Prostate gland (tissue), 2 donors: ENCODE measurements around the gene MOGAT1. TPM values are rescaled to one million over a fixed set of nuclear protein-coding genes. Genes with fewer than 3 reads are reported as not detected.
A peak's percentile ranks its signal among the peaks of the same experiment; 100 is the strongest.

Experiments used
- DNase-seq: peaks from one replicate; pipeline ENCODE4 v3.0.0-alpha.2; 2019; ENCODE audit warnings: low spot score
- H3K27ac ChIP-seq, 2 donors: fragments of 200-600 bp; sonication (generic); 2 replicates each; pipeline ENCODE4 v1.5.1; 2017 to 2019
- H3K27me3 ChIP-seq: fragments of 200-600 bp; sonication (generic); replicated peaks from 2 replicates; pipeline ENCODE4 v1.5.1; 2019; ENCODE audit not compliant: insufficient read depth
- H3K36me3 ChIP-seq, 2 donors: fragments of 200-600 bp; sonication (generic); 1 replicate in 1 of 2; 2 replicates in 1 of 2; pipeline versions ENCODE4 v1.5.1 to v1.8.1; 2017 to 2019
- H3K4me1 ChIP-seq: fragments of 200-600 bp; sonication (generic); replicated peaks from 2 replicates; pipeline ENCODE4 v1.5.1; 2019
- H3K4me3 ChIP-seq, 2 donors: fragments of 200-600 bp; sonication (generic); 2 replicates each; pipeline ENCODE4 v1.5.1; 2017 to 2019
- H3K9me3 ChIP-seq: fragments of 200-600 bp; sonication (generic); 2 replicates; pipeline ENCODE4 v1.5.1; 2017
- POLR2A ChIP-seq: fragments of 450-650 bp; IDR thresholded peaks from one replicate; pipeline ENCODE4 v1.6.1; 2016; ENCODE audit warnings: antibody characterized with exemption, mild to moderate bottlenecking
- POLR2AphosphoS5 ChIP-seq: sonication (generic); formaldehyde crosslinking; IDR thresholded peaks from one replicate; pipeline ENCODE4 v1.6.1; 2017; ENCODE audit warnings: antibody characterized with exemption
- WGBS: methylation state at CpG from one replicate; pipeline ENCODE4 v1.1.5; 2018; 5-methylcytosine and 5-hydroxymethylcytosine counted together
- intact Hi-C: fragments of 100-400 bp; cut with DNase I; formaldehyde crosslinking; loops from one replicate; pipeline ENCODE4 v1.14.2; 2022
- total RNA-seq, 2 donors: library from RNA; depleted of rRNA; stranded (reverse); fragments of >200 nt; gene quantifications; one replicate each; pipeline ENCODE4 v1.1.0, GENCODE V29; 2016
- TF ChIP-seq, protein P1 (sequence below), 4 experiments: fragments of 200-600 bp in 2 of 4; fragments of 450-650 bp in 2 of 4; sonication (generic) in 2 of 4; IDR thresholded peaks; 1 replicate in 3 of 4; 2 replicates in 1 of 4; pipeline ENCODE4 v1.5.1; 2016 to 2019; ENCODE audit warnings: antibody characterized with exemption in 4 of 4, mild to moderate bottlenecking in 2 of 4, moderate library complexity in 2 of 4

The MOGAT1 gene
- total RNA-seq, 2 donors from 2014 or later = not detected

DNA sequence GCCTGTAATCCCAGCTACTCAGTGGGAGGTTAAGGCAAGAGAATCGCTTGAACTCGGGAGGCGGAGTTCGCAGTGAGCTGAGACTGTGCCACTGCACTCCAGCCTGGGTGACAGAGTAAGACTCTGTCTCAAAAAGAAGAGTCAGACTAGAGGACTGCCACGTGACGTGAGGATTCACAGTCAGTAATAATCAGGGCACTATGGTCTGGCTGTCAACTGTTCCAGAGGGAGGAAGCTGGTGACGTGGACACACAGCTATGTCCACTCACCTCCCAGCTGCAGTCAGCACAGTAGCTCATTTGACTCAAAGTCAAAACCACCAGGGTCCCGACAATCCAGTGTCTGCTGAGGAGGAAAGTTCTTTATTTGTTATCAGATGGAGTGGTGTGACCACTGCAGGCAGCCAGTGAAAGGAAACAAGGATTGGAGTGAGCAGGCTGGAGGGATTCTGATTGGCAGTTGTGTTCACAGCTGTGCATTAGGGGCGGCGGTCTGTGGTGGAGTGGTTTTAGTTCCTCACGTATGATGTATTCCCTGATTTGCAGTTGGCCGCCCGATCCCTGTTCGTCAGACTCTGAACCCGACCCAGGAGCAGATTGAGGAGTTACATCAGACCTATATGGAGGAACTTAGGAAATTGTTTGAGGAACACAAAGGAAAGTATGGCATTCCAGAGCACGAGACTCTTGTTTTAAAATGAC lies 37.9 kb downstream of the MOGAT1 start:
- Histone ChIP-seq H3K36me3 (no peaks in the 10 kb centered on the region), H3K27me3 (no peaks in the 10 kb centered on the region), H3K27ac (peak overlapping the region in 1 of 2 donors; percentile 0), H3K9me3 (no peaks in the 10 kb centered on the region), H3K4me3 (no peak overlapping the region), H3K4me1 (no peaks in the 10 kb centered on the region)
- no peak for TF ChIP-seq POLR2A
- TF ChIP-seq, protein P1, sequence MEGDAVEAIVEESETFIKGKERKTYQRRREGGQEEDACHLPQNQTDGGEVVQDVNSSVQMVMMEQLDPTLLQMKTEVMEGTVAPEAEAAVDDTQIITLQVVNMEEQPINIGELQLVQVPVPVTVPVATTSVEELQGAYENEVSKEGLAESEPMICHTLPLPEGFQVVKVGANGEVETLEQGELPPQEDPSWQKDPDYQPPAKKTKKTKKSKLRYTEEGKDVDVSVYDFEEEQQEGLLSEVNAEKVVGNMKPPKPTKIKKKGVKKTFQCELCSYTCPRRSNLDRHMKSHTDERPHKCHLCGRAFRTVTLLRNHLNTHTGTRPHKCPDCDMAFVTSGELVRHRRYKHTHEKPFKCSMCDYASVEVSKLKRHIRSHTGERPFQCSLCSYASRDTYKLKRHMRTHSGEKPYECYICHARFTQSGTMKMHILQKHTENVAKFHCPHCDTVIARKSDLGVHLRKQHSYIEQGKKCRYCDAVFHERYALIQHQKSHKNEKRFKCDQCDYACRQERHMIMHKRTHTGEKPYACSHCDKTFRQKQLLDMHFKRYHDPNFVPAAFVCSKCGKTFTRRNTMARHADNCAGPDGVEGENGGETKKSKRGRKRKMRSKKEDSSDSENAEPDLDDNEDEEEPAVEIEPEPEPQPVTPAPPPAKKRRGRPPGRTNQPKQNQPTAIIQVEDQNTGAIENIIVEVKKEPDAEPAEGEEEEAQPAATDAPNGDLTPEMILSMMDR (IDR thresholded peaks at IDR 0.05) = no peak
- TF ChIP-seq POLR2AphosphoS5 = no peak
- no peak for DNase-seq
- intact Hi-C loops = loop anchor here (10.0 kb wide), 1 partner anchor 85 kb away; no protein-coding TSS in a partner anchor
- 63% methylated on average over 16 of the region's 16 CpGs for WGBS

DNA sequence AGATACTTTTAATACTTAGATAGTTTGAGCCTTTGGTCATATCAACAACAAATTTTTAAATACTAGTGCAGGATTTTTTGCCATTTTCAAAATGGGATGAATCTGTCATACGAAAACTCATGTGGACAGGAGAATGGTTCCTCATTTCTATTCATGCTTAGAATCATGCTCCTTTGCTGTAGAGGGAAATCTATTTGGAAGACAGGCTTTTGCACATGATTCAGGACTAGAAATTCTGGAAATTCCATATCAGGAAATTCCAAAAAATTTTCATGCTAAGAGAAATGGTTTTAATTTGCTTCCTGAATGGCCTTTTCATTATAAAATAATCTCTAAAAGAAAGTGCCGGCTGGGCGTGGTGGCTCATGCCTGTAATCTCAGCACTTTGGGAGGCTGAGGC lies 39.3 kb downstream of the MOGAT1 start:
- no peak overlapping the region for H3K27ac ChIP-seq
- no peak for DNase-seq
- 93% methylated on average over 3 of the region's 3 CpGs for WGBS
- no peaks in the 10 kb centered on the region for H3K9me3 ChIP-seq
- intact Hi-C loops = no loop called here
- H3K4me1 ChIP-seq = no peaks in the 10 kb centered on the region
- no peaks in the 10 kb centered on the region for H3K36me3 ChIP-seq
- no peak overlapping the region for H3K4me3 ChIP-seq
- TF ChIP-seq POLR2A (no peak), POLR2AphosphoS5 (no peak)
- TF ChIP-seq, protein P1 (IDR thresholded peaks at IDR 0.05) = no peak
- H3K27me3 ChIP-seq = no peaks in the 10 kb centered on the region

DNA sequence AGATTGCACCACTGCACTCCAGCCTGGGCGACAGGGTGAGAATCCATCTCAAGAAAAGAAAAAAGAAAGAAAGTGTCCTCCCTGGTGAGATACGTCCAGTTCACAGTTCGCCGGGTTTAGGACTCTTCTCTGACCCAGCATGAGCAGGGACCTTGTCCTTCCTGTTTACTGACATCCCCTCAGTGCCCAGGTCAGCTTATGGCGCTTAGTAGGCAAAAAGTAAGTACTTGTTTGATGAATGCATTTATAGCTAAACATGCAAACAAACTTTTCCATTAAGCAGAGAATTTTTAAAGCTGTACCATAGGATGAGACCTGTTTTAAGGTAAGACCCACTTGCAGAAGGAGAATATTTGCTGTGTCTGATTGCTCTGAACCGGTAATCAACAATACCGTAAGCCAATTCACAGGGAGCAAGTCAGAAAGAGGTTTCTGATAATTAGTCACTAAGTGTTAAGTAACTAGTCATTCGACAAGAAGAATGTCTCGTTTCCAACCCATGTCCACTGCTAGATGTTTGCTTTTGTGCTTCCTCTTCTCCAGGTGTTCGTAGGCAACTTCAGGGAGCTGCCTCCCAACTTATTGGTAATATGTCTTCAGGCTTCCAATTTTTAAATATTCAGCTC lies 40.0 kb downstream of the MOGAT1 start:
- no peaks in the 10 kb centered on the region for H3K27me3 ChIP-seq
- H3K4me1 ChIP-seq = no peaks in the 10 kb centered on the region
- no peak for DNase-seq
- H3K36me3 ChIP-seq = no peaks in the 10 kb centered on the region
- 90% methylated on average over 10 of the region's 10 CpGs for WGBS
- H3K4me3 ChIP-seq = no peak overlapping the region
- H3K27ac ChIP-seq = no peak overlapping the region
- no peaks in the 10 kb centered on the region for H3K9me3 ChIP-seq
- no peak for TF ChIP-seq POLR2A
- TF ChIP-seq, protein P1 (IDR thresholded peaks at IDR 0.05) = no peak
- TF ChIP-seq POLR2AphosphoS5 = no peak
- intact Hi-C loops = no loop called here

DNA sequence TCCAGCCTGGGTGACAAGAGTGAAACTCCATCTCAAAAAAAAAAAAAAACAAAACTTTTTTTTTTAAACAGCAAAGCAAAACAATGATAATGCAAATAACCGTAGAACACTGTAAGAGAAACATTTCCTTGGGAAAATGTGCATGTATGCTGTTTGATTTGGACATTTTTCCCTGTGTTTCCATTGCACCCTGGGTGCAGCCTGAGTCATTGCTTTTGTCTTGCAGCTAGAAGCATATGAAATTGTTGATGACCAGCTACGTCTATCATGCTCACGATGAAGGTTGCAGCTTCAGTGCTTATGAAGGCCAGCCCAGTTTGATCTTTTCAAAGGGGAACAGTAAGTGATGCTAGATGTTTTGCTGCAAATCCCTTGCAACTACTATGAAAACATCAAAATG lies 41.5 kb downstream of the MOGAT1 start:
- no peaks in the 10 kb centered on the region for H3K9me3 ChIP-seq
- no peak overlapping the region for H3K4me3 ChIP-seq
- H3K27ac ChIP-seq = no peak overlapping the region
- no peak for DNase-seq
- 77% methylated on average over 3 of the region's 3 CpGs for WGBS
- no peaks in the 10 kb centered on the region for H3K4me1 ChIP-seq
- no peaks in the 10 kb centered on the region for H3K36me3 ChIP-seq
- TF ChIP-seq, protein P1 (IDR thresholded peaks at IDR 0.05) = no peak
- intact Hi-C loops = no loop called here
- no peaks in the 10 kb centered on the region for H3K27me3 ChIP-seq
